Hepatocyte (in vitro differentiated cells): Measurements from ENCODE around the gene COL6A5.

ENCODE experiments used
- CTCF ChIP-seq: fragments of 200-600 bp; sonication (generic); IDR thresholded peaks from 2 replicates; pipeline ENCODE4 v1.5.1; 2016; ENCODE audit warnings: antibody characterized with exemption, mild to moderate bottlenecking; ENCODE audit not compliant: poor library complexity
- EZH2 ChIP-seq: fragments of 200-600 bp; sonication (generic); IDR thresholded peaks from 2 replicates; pipeline ENCODE4 v1.6.1; 2016; ENCODE audit warnings: antibody characterized with exemption, mild to moderate bottlenecking, borderline replicate concordance

- no peak for TF ChIP-seq EZH2
- TF ChIP-seq CTCF = no peak
Measured at GRCh38 chr3:130310109-130310508, 35.4 kb upstream of the COL6A5 start.
